Heart right ventricle (tissue), 16 donors: ENCODE measurements around the gene MADD. TPM values are rescaled to one million over a fixed set of nuclear protein-coding genes. Genes with fewer than 3 reads are reported as not detected.
"Not testable (repeated sequence)": the region's sequence is repeated elsewhere in the genome, so short reads cannot be mapped to it uniquely, and the experiment has no call there.

Experiments
- ATAC-seq, 8 donors: fragments of 200-7000 bp; cut with Tn5 transposase; one replicate each; pipeline ENCODE4 v1.9.1; 2020; ENCODE audit warnings: mild to moderate bottlenecking in 8 of 8, moderate library complexity in 8 of 8, moderate number of reproducible peaks in 1 of 8
- DNase-seq, 2 donors: peaks; one replicate each; pipeline ENCODE4 v3.0.0-alpha.2; 2020
- H3K27ac ChIP-seq, 10 donors: fragments of 200-600 bp; sonication (generic) in 2 of 10; one replicate each; pipeline versions ENCODE4 v1.5.0 to v1.8.0; 2020 to 2022; ENCODE audit warnings: mild to moderate bottlenecking in 3 of 10
- H3K27me3 ChIP-seq, 7 donors: fragments of 200-600 bp; one replicate each; pipeline ENCODE4 v1.8.0; 2021 to 2022; ENCODE audit warnings: mild to moderate bottlenecking in 2 of 7
- H3K36me3 ChIP-seq, 9 donors: fragments of 200-600 bp; sonication (generic) in 1 of 9; one replicate each; pipeline versions ENCODE4 v1.5.0 to v1.8.0; 2020 to 2022; ENCODE audit warnings: mild to moderate bottlenecking in 2 of 9
- H3K4me1 ChIP-seq, 9 donors: fragments of 200-600 bp; sonication (generic) in 1 of 9; one replicate each; pipeline versions ENCODE4 v1.5.0 to v1.8.0; 2020 to 2022; ENCODE audit warnings: mild to moderate bottlenecking in 4 of 9
- H3K4me3 ChIP-seq, 10 donors: fragments of 200-600 bp; sonication (generic) in 2 of 10; one replicate each; pipeline versions ENCODE4 v1.5.0 to v1.8.0; 2020 to 2022; ENCODE audit warnings: mild to moderate bottlenecking in 7 of 10, moderate library complexity in 2 of 10
- H3K9me3 ChIP-seq, 11 donors: fragments of 200-600 bp in 10 of 11; sonication (generic) in 2 of 11; one replicate each; pipeline versions ENCODE4 v1.5.0 to v1.8.0; 2013 to 2022; ENCODE audit warnings: mild to moderate bottlenecking in 2 of 11, control low read depth in 1 of 11, moderate library complexity in 1 of 11
- CTCF ChIP-seq, 9 donors: fragments of 200-600 bp; sonication (generic) in 2 of 9; IDR thresholded peaks; one replicate each; pipeline versions ENCODE4 v1.5.0 to v1.8.0; 2021 to 2022; ENCODE audit warnings: antibody characterized with exemption in 9 of 9, mild to moderate bottlenecking in 5 of 9, moderate library complexity in 1 of 9
- WGBS, 2 donors: extraction: QIAGEN DNeasy Blood & Tissue Kit; methylation state at CpG; one replicate each; pipeline ENCODE4 v1.1.7; 2013; ENCODE audit warnings: inconsistent platforms in 1 of 2; 5-methylcytosine and 5-hydroxymethylcytosine counted together
- intact Hi-C, 10 donors: fragments of 100-400 bp; cut with DNase I; formaldehyde crosslinking; loops; one replicate each; pipeline versions ENCODE4 v1.11.1 to v1.14.2; 2022
- polyA plus RNA-seq, 2 donors: library from polyadenylated mRNA; stranded (reverse); fragments of 200-250 nt; gene quantifications; one replicate each; pipeline ENCODE4 v1.2.3, GENCODE V29; 2013
- total RNA-seq, 10 donors: library from RNA; stranded (reverse); fragmentation: NEBNext Ultra II Directional in 3 of 10; extraction: Animal tissue kit (Norgen Biotek cat#: 25700) in 3 of 10; gene quantifications; one replicate each; pipeline versions ENCODE4 v1.2.1 to v1.2.4, GENCODE V29; 2021 to 2023
- donor health status: Arrhythmogenic right ventricular cardiomyopathy.
- donor health status: ischemic (EF 13 %, LVEDD 7.1; RV severe dilation, severe dysfunction).
- donor health status: healthy with polysubstance abuse.
- donor health status: DM: no; HTN: yes; CAD: no.
- donor health status: DM: no; HTN: no; CAD: no.
- donor health status: ischemic (EF 25% LVEDD 6.9; RV normal size, moderate dysfunction).
- donor health status: ischemic (EF 25% LVEDD 5.7; RV mildly dilated, moderate dysfunction).
- donor health status: healthy.
- donor health status: DM: yes; HTN: yes; CAD: no.
- donor health status: Ischemic cardiomyopathy.
- donor health status: ischemic (EF 35%, LVEDD 5.7; RV mildly dilated, moderate dysfunction).
- donor health status: nonischemic (EF 11% LVEDD 7.7; RV severe dilation, severe dysfunction).
- donor health status: DM: yes; HTN: yes; CAD: no.
- donor health status: PGD.
- donor health status: ischemic (EF 29% LVEDD 5.4; RV normal size, mild dysfunction).
- donor health status: nonischemic (EF 23%, LVEDD 6.1; RV moderate dilation, normal function).

Gene MADD
- total and polyA plus RNA-seq, 12 donors, result 23.8 to 54.8 (median 35.4) TPM

- H3K27ac ChIP-seq, result peak overlapping the region in 9 of 10 donors; percentile 49 to 86 (median 75)
- intact Hi-C loops, result loop anchor here in 1 of 10 donors (5.0 kb wide), 1 partner anchor 34 kb away; the partner anchor contains the start of gene MADD
Observed at GRCh38 chr11:47306484-47306844, 36.5 kb downstream of the MADD start.

GRCh38 chr11:47308050-47308823 is 38.3 kb downstream of the MADD start:
- H3K4me3 ChIP-seq, result no peak overlapping the region
- no peak overlapping the region for H3K27ac ChIP-seq
- H3K36me3 ChIP-seq, result peaks cover 0 to 99% (median 0%) of the 10 kb centered on the region in 9 donors
- DNase-seq (no peak), ATAC-seq (no peak)
- TF ChIP-seq CTCF (IDR thresholded peaks at IDR 0.05), result no peak
- peaks cover 6 to 26% (median 13%) of the 10 kb centered on the region in 9 donors for H3K4me1 ChIP-seq
- H3K27me3 ChIP-seq, result no peaks in the 10 kb centered on the region
- H3K9me3 ChIP-seq, result peaks cover 0 to 5% (median 0%) of the 10 kb centered on the region in 11 donors
- 86 to 91% methylated on average over 6 of the region's 6 CpGs for WGBS, 2 donors
- intact Hi-C loops, result loop anchor here in 1 of 10 donors (5.0 kb wide), 1 partner anchor 36 kb away; the partner anchor contains the start of gene MADD

More at GRCh38 chr11:47306484-47306844, 36.5 kb downstream of the MADD start:
- DNase-seq, result no peak
- H3K36me3 ChIP-seq, result peaks cover 0 to 99% (median 0%) of the 10 kb centered on the region in 9 donors
- peaks cover 0 to 22% (median 4%) of the 10 kb centered on the region in 11 donors for H3K9me3 ChIP-seq
- peaks cover 6 to 26% (median 13%) of the 10 kb centered on the region in 9 donors for H3K4me1 ChIP-seq
- H3K27me3 ChIP-seq, result no peaks in the 10 kb centered on the region
- ATAC-seq, result no peak
- no peak for TF ChIP-seq CTCF (IDR thresholded peaks at IDR 0.05)
- WGBS, 2 donors, result 89 to 100% methylated on average over 1 of the region's 1 CpG
- no peak overlapping the region for H3K4me3 ChIP-seq

- no peak for DNase-seq
- Histone ChIP-seq H3K9me3 (no peaks in the 10 kb centered on the region), H3K36me3 (peaks cover 0 to 98% (median 0%) of the 10 kb centered on the region in 9 donors), H3K4me1 (peaks cover 0 to 3% (median 0%) of the 10 kb centered on the region in 9 donors), H3K27me3 (no peaks in the 10 kb centered on the region), H3K27ac (no peak overlapping the region), H3K4me3 (no peak overlapping the region)
- no peak for TF ChIP-seq CTCF (IDR thresholded peaks at IDR 0.05)
- ATAC-seq, result no peak
- intact Hi-C loops, result no loop called here
- 75 to 85% methylated on average over 5 of the region's 5 CpGs for WGBS, 2 donors
Observed at GRCh38 chr11:47314992-47315391, 45.1 kb downstream of the MADD start.

GRCh38 chr11:47316501-47316900 is 46.6 kb downstream of the MADD start:
- intact Hi-C loops, H3K27me3 ChIP-seq, H3K4me1 ChIP-seq, ATAC-seq, H3K4me3 ChIP-seq, H3K27ac ChIP-seq, DNase-seq, H3K9me3 ChIP-seq: not testable (repeated sequence)
- WGBS, 2 donors, result 86 to 91% methylated on average over 8 of the region's 8 CpGs
- H3K36me3 ChIP-seq, result peaks cover 0 to 96% (median 0%) of the 10 kb centered on the region in 9 donors
